Measurements from ENCODE around the gene ENOX2. TPM values are rescaled to one million over a fixed set of nuclear protein-coding genes. Genes with fewer than 3 reads are reported as not detected.

Gene ENOX2
- total and polyA plus RNA-seq, 3 donors from 2014 or later: 19.4 to 22.8 (median 20.1) TPM

DNA sequence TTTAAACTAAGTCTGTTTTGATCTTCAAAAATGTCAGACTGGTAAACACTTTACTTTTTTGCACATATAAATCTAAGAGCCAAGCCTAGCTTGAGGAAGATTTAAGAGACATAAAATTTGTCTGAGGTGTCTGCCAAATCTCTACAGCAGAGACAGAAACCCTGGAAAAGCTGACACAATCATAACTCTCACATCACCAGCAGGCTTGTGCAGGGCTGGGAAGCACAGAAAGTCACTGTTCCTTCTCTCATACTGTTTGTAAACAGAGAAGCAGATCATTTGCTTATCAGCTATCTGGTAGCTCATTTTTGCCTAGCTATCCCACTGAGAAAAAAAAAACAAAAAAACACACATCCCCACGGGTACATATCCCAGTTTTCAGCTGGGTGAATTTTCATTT lies 7.0 kb downstream of the ENOX2 start:
- H3K27ac ChIP-seq: peak overlapping the region in 1 of 2 donors; percentile 30
- no peak for DNase-seq
- intact Hi-C loops (cut with DNase I; ENCODE audit: low total_unique reads): no loop called here
- H3K4me1 ChIP-seq: no peaks in the 10 kb centered on the region
- TF ChIP-seq, protein P1, sequence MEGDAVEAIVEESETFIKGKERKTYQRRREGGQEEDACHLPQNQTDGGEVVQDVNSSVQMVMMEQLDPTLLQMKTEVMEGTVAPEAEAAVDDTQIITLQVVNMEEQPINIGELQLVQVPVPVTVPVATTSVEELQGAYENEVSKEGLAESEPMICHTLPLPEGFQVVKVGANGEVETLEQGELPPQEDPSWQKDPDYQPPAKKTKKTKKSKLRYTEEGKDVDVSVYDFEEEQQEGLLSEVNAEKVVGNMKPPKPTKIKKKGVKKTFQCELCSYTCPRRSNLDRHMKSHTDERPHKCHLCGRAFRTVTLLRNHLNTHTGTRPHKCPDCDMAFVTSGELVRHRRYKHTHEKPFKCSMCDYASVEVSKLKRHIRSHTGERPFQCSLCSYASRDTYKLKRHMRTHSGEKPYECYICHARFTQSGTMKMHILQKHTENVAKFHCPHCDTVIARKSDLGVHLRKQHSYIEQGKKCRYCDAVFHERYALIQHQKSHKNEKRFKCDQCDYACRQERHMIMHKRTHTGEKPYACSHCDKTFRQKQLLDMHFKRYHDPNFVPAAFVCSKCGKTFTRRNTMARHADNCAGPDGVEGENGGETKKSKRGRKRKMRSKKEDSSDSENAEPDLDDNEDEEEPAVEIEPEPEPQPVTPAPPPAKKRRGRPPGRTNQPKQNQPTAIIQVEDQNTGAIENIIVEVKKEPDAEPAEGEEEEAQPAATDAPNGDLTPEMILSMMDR (IDR thresholded peaks at IDR 0.05): no peak
- no peaks in the 10 kb centered on the region for H3K36me3 ChIP-seq (ENCODE audit: low read depth, missing control alignments)
- no peaks in the 10 kb centered on the region for H3K27me3 ChIP-seq
- 50 to 53% methylated on average over 1 of the region's 1 CpG for WGBS, 2 donors
- no peak overlapping the region for H3K4me3 ChIP-seq
- no peaks in the 10 kb centered on the region for H3K9me3 ChIP-seq

DNA sequence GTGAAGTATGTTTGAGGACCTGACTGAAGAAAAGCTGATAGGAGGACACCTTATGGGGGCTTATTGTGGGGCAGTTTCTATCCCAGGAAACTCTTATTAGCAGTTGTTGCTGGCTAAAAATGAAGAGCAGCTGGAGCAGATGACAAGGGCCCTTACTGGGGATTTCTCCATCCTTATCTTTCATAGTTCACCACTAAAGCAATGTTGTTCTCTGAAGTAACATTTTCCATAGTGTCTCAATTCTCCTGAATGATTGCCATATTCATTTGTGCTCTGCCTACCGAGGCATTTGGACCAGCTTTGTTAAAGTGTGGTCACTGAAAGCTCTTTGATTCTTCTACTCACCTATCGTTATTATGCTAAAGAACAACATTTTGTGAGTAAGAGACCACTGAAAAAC lies 7.7 kb downstream of the ENOX2 start:
- Histone ChIP-seq H3K9me3 (no peaks in the 10 kb centered on the region), H3K4me3 (no peak overlapping the region), H3K36me3 (ENCODE audit: low read depth, missing control alignments) (no peaks in the 10 kb centered on the region), H3K27me3 (no peaks in the 10 kb centered on the region), H3K27ac (no peak overlapping the region), H3K4me1 (no peaks in the 10 kb centered on the region)
- intact Hi-C loops (cut with DNase I; ENCODE audit: low total_unique reads): no loop called here
- WGBS, 2 donors: 31 to 45% methylated on average over 2 of the region's 2 CpGs
- no peak for DNase-seq
- TF ChIP-seq, protein P1 (IDR thresholded peaks at IDR 0.05): no peak
- no peak for TF ChIP-seq POLR2A (IDR thresholded peaks at IDR 0.05)

DNA sequence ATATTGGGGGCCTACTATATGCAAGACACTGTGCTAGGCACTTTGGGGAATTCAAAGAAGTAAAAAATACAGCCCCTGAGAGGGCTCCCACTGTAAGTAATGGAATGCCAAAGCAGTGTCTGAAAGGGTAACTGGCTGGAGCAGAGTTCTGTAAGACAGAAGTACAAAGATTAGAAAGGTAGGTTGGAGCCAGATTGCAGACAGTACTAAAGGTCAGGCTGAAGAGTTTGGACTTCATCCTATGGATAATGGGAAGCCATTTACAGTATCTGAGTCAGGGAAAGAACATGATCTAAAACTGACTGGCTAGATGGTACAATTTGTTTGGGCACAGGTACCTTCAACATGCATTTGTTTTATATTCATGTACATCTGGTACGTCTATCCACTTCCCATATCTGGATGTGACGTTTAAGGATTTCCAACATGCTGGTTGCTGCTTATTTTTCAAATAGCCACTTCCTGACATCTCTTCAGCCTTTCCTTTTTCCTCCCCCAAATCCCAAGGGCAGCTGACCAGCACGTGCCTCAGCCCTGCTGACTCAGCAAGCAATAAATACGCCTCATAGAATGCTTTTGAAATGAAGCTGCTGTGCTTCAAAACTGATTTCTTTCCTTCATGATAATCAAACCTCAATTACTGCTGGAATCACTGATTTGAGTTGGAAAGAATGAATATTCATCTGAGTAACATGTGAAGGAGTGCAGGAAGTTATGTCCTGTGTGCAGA lies 9.5 kb downstream of the ENOX2 start:
- Histone ChIP-seq H3K9me3 (no peaks in the 10 kb centered on the region), H3K27ac (no peak overlapping the region), H3K4me1 (no peaks in the 10 kb centered on the region), H3K36me3 (ENCODE audit: low read depth, missing control alignments) (no peaks in the 10 kb centered on the region), H3K4me3 (no peak overlapping the region), H3K27me3 (no peaks in the 10 kb centered on the region)
- intact Hi-C loops (cut with DNase I; ENCODE audit: low total_unique reads): no loop called here
- WGBS, 2 donors: 34 to 57% methylated on average over 4 of the region's 4 CpGs
- TF ChIP-seq, protein P1 (IDR thresholded peaks at IDR 0.05): no peak
- no peak for TF ChIP-seq POLR2A (IDR thresholded peaks at IDR 0.05)
- no peak for DNase-seq

DNA sequence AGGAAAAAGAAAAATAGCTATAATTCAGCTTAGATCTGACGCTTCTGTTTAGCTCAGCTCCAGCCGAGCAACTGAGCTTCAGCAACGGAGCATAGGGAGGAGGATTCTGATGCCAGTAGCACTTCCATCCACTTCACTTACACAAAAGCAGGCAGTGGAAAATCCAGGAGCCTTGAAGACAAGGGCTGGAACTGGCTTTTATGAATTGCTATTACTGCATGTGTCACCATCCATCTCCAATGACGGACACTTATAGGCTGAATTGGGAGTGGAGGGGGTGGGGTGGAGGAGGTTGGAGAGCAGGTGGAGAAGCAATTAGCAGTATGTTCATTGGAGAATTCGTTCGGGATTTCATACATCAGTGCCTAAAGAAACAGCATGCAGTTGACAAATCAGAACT lies 15.6 kb downstream of the ENOX2 start:
- no peak for TF ChIP-seq POLR2A (IDR thresholded peaks at IDR 0.05)
- TF ChIP-seq, protein P1 (IDR thresholded peaks at IDR 0.05): no peak
- DNase-seq: no peak
- intact Hi-C loops (cut with DNase I; ENCODE audit: low total_unique reads): no loop called here
- Histone ChIP-seq H3K27me3 (no peaks in the 10 kb centered on the region), H3K4me3 (no peak overlapping the region), H3K9me3 (no peaks in the 10 kb centered on the region), H3K27ac (no peak overlapping the region), H3K4me1 (no peaks in the 10 kb centered on the region), H3K36me3 (ENCODE audit: low read depth, missing control alignments) (no peaks in the 10 kb centered on the region)
- WGBS, 2 donors: 78 to 86% methylated on average over 6 of the region's 6 CpGs

DNA sequence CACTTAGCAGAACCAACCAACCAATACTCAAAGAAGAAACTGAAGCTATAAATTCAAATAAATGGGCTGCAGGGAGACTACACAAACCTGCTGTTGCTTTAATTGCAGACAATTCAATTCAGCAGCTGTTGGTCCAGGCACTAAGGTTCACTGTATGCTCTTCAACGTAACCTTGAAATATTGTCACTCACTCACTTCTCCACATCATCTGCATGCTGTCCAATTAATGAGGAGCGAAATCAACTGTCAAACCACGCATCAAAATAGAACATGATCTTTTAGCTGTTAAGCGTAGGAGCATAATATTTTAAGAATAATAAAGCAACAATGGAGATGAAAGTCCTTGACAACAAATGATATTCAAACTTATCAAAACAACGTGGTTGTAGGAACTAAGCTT lies 17.0 kb downstream of the ENOX2 start:
- intact Hi-C loops (cut with DNase I; ENCODE audit: low total_unique reads): no loop called here
- H3K4me3 ChIP-seq: no peak overlapping the region
- no peaks in the 10 kb centered on the region for H3K27me3 ChIP-seq
- no peaks in the 10 kb centered on the region for H3K4me1 ChIP-seq
- no peaks in the 10 kb centered on the region for H3K36me3 ChIP-seq (ENCODE audit: low read depth, missing control alignments)
- no peak for DNase-seq
- WGBS, 2 donors: 41 to 47% methylated on average over 5 of the region's 5 CpGs
- no peaks in the 10 kb centered on the region for H3K9me3 ChIP-seq
- TF ChIP-seq POLR2A (IDR thresholded peaks at IDR 0.05): no peak
- TF ChIP-seq, protein P1 (IDR thresholded peaks at IDR 0.05): no peak
- H3K27ac ChIP-seq: no peak overlapping the region

Data from testis (tissue), 3 donors.